GM21381 (cell line): ENCODE results near the gene SLC24A4.

Experiments
- ATAC-seq: cut with Tn5 transposase; IDR thresholded peaks from one replicate; pipeline ENCODE4 v1.9.1; 2021; ENCODE audit warnings: mild to moderate bottlenecking, moderate library complexity; ENCODE audit not compliant: unreplicated experiment

SLC24A4 gene

GRCh38 chr14:92366237-92366636 is 43.3 kb downstream of the SLC24A4 start:
- ATAC-seq = no peak

DNA sequence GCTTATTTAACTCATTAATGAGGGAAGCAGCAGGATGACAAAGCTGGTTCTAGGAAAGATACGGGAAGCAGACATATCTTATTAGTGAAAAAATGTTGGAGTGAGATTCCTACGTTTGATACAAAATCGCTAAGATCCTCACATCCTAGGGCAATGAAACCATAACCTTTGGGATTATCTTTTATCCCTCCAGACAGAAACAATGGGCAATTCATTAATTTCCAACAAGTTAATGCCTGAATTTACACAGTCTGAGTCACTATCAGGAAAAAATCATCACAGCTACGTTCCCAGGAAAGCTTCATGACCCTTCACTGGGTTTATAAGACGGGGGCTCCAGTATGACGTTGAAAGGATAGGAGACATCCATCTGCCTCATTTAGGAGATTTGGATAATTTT is 45.0 kb downstream of the SLC24A4 start:
- no peak for ATAC-seq

DNA sequence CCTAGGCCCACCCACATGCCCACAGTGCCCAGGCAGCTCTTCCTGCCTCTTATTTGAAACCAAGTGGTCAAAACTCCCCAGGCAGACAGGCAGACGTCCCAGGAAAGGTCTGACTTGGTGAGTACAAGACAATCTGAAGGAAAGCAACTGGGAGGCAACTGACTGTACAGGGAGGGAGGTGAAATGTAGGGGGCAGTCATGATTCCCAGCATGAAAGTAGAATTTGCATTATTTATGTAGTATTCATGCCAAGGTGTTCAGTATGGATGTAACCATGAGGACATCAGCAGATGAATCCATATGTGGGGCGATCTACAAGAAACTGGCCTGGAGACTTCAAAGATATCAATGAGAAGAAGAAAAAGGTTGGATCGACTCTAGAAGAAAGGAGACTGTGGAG is 46.1 kb downstream of the SLC24A4 start:
- no peak for ATAC-seq

- ATAC-seq = no peak
Measured at GRCh38 chr14:92372230-92372629, 49.3 kb downstream of the SLC24A4 start.

- ATAC-seq = no peak
Measured at GRCh38 chr14:92373336-92373735, 50.4 kb downstream of the SLC24A4 start.

DNA sequence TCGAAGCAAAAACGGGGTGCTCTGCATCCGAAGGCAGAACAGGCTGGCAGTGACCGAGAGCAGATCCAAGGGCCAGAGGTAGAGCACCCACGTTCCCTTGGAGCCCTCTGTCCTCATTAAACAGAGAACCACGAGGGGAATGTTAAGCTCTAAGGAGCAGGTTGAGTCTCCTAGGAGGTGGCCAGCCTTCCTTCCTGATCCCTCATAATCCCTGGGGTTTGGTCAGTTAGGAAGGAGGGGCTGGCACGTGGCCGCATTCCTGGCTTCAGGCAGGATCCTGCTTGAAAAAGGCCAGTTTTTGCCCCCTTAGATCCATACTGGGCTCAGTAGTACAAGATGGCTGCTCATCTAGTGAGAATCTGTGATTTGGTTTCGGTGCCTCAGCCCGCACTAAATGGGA is 57.2 kb downstream of the SLC24A4 start:
- no peak for ATAC-seq

DNA sequence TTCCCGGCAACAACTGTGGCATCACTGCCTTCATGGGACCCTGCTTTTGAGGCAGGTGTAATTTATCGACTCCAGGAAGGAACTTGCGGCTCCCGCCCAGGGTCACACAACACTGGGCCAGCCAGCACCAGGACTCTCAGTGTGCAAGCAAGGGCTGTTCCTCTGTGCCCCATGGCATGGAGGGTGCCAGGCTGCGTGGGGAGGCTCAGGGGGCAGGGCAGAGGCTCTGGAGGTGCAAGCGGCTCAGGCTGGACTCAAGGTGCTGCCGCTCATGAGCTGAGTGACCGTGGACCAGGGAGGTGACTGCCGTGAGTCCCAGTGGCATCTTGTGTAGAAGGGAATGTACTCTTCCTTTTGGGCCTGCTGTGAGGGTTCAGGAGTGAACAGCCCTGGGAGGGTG is 57.6 kb downstream of the SLC24A4 start:
- ATAC-seq = no peak

DNA sequence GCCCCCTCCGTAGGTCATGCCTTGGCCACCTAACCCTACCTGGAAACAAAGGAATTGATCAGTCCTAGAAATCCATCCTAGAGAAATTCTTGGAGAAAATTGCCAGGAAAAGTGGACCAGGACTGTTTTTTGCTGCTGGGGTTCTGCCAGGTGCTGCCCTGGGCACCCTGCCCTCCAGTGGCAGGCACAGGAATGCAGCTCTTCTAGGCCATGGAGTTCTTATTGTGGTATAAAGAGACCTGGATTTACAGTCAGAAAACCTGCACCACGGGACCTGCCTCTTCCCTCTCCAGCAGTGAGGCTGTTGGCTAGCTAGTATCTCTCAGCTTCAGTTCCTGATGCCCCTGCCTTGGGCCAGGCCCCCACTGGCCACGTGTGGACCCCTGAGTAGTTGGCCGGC is 59.7 kb downstream of the SLC24A4 start:
- ATAC-seq = no peak

GRCh38 chr14:92383805-92384204 is 60.8 kb downstream of the SLC24A4 start:
- ATAC-seq = no peak

- no peak for ATAC-seq
Measured at GRCh38 chr14:92384461-92385133, 61.6 kb downstream of the SLC24A4 start.

DNA sequence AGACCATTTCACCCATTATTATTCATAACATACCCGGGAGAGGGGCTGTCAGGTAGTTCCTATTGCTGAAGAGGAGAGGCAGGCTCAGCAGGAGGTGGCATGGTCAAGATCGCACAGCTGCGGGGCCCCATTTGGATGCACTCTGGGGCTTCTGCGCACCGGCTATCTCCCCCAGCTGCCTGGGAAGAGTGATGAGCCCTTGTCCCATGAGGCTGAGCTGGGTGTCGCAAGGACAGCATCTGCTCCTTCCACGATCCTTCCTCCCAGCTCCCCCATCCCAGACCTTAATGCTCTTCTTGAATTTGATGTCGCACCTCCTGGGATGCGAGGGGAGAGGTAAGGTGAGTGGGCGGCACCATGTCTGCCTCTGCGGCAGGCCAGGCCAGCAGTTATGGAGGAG is 62.6 kb downstream of the SLC24A4 start:
- ATAC-seq = no peak

GRCh38 chr14:92386165-92386564 is 63.2 kb downstream of the SLC24A4 start:
- ATAC-seq = no peak

- ATAC-seq = no peak
Measured at GRCh38 chr14:92386637-92387036, 63.7 kb downstream of the SLC24A4 start.

DNA sequence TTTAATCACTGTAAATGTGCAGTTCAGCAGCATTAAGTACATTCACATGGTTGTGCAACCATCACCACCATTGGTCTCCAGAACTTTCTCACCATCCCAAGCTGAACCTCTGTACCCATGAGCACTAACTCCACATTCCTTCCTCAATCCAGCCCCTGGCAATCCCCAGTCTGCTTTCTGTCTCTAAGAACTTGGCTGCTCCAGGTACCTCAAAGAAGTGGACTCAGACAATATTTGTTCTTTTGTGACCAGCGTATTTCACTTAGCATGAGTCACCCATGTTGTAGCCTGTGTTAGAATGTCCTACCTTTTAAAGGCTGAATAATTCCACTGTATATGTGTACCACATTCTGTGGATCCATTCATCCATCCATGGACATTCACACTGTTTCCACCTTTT is 64.6 kb downstream of the SLC24A4 start:
- no peak for ATAC-seq

DNA sequence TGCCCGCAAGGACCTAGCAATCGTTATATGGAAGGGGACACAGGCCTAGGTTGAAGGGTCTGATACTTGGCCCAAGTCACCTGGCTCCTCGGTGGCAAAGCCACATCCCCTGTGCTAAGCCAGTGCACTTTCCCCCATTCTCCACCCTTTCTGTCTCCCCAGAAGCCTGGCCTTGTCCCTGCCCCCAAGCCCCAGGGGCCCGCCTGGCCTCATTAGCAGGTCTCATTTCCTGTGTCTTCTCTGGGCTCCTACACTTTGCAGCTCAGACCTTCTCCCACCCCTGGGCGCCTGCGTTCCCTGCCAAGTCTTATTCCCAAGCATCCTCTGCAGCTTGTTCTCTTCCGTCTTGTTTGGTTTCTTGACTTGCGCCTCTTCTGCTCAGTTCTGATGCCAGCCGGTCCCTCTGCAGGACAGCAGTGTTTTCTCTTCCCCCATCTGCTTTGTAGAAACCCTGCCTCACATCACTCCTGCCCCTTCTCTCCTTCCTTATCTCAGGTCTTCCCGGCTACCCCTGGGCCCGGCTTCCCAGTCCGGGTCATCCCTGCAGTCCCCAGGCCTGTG is 66.7 kb downstream of the SLC24A4 start:
- ATAC-seq = no peak

DNA sequence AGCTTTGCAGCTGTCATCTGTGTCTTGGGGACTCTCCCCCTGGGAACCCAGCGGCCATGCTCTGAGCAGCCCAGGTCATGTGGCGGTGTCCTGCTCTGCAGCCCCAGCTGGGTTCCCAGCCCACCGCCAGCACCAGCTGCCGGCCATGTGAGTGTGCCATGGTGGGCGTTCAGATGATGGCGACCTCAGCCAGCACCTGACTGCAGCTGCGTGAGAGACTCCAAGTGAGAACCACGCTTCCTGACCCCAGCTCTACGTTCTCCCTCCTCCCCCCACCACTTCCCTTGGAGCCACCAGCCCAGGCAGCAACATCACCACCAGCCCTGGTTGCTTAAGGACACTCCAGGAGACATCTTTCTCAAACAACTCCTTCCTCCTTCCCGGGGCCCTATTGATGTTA is 68.8 kb downstream of the SLC24A4 start:
- ATAC-seq = no peak

- ATAC-seq = no peak
Measured at GRCh38 chr14:92392711-92393110, 69.7 kb downstream of the SLC24A4 start.

GRCh38 chr14:92397150-92397952 is 74.4 kb downstream of the SLC24A4 start:
- ATAC-seq = no peak

GRCh38 chr14:92397953-92398564 is 75.1 kb downstream of the SLC24A4 start:
- ATAC-seq = no peak

DNA sequence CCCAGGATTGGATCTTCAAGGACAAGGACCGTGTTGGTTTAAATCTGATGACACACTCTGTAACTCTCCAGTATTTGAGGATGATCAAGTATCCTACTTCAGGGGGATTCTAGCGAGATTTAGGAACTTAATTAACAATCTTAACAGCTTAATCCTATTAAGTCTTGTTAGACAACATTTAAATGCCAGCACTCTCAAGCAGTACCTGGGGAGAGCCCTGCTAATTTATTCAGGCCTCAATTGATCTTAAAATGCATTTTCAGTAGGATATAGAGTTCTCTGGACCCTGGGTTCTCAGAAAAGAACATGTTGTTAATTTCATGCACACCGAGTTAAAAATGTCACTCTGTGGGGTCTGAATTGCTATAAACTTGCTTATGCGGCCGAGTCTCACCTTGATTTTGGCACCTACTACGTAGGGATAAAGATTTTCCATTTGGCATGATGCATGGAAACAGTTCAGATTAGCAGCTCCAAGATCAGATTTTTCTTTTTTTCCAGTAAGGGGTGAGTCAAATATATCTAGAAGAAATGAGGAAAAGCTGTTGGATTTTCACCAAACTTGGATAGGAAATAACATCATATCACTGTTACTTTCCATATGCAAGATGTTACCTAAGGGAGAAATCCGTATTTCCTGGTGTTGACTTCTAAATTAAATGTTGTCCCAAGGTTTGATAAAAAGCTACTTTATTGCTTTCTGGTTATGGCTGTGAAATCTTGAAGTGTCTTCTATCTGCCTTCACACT is 76.1 kb downstream of the SLC24A4 start:
- ATAC-seq = no peak
